ENCODE measurements around the gene MS4A6E.

DNA sequence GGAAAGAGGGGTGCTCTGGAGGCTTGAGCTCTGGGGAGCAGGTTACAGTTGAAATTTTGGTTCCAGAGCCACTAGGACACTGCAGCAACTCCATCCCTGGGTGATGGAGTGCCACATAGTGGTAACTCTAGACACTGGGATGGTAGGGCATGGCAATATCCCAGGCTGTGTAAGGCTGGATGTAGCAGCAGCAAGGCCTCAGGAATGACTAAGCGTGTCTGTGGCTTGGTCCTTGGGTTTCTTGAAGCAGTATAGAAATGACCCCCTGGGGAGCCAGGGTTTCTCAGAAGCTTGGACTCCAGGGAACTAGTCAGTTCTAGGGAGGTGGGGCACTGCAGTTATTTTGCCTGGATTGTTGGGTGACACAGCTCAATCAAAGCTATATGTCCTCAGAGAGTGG, 38.5 kb upstream of the MS4A6E start:
- TF ChIP-seq, protein P1, sequence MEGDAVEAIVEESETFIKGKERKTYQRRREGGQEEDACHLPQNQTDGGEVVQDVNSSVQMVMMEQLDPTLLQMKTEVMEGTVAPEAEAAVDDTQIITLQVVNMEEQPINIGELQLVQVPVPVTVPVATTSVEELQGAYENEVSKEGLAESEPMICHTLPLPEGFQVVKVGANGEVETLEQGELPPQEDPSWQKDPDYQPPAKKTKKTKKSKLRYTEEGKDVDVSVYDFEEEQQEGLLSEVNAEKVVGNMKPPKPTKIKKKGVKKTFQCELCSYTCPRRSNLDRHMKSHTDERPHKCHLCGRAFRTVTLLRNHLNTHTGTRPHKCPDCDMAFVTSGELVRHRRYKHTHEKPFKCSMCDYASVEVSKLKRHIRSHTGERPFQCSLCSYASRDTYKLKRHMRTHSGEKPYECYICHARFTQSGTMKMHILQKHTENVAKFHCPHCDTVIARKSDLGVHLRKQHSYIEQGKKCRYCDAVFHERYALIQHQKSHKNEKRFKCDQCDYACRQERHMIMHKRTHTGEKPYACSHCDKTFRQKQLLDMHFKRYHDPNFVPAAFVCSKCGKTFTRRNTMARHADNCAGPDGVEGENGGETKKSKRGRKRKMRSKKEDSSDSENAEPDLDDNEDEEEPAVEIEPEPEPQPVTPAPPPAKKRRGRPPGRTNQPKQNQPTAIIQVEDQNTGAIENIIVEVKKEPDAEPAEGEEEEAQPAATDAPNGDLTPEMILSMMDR (IDR thresholded peaks at IDR 0.05): no peak
- TF ChIP-seq POLR2A (IDR thresholded peaks at IDR 0.05): no peak
- TF ChIP-seq POLR2AphosphoS5 (IDR thresholded peaks at IDR 0.05): no peak

Data from breast epithelium (tissue), 3 donors.